Astrocyte of the spinal cord (primary cell): ENCODE measurements around the gene SYT1.

Experiments
- DNase-seq: peaks from one replicate; pipeline ENCODE4 v3.0.0; 2011; ENCODE audit warnings: low read depth, low spot score
- H3K4me3 ChIP-seq: 2 replicates; pipeline ENCODE4 v1.5.1; 2011; ENCODE audit warnings: low read depth, mild to moderate bottlenecking, low read length, moderate library complexity
- CTCF ChIP-seq: IDR thresholded peaks from 2 replicates; pipeline ENCODE4 v1.5.1; 2012; ENCODE audit warnings: low read depth, mild to moderate bottlenecking, low read length, inconsistent platforms
- in situ Hi-C: cut with HindIII; loops from 2 replicates; pipeline ENCODE4 v1.10.0; 2017; ENCODE audit warnings: low sequenced_read_pairs

SYT1 gene

DNA sequence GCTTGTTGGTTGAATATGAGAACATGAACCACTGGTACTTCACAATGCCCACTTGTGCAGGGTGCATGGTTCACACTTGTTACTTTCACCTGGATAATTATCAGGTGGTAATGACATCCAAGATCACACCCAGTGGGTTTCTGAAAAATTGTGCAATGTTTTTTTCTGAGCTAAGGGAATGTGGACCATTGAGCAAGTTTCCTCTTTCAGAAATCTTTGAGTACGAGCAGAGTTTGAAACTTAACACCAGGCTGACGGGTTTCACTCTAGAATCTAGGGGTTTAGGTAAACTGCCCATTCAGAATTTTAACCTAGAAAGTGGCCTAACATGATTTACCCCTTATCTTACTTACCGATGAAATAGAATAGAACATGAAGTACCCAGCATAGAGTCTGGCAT, 436.6 kb downstream of the SYT1 start:
- no peak overlapping the region for H3K4me3 ChIP-seq
- no peak for TF ChIP-seq CTCF
- in situ Hi-C loops: no loop called here
- no peak for DNase-seq

- no peak overlapping the region for H3K4me3 ChIP-seq
- in situ Hi-C loops: no loop called here
- DNase-seq: no peak
- no peak for TF ChIP-seq CTCF
Measured at GRCh38 chr12:79302162-79302814, 437.7 kb downstream of the SYT1 start.

DNA sequence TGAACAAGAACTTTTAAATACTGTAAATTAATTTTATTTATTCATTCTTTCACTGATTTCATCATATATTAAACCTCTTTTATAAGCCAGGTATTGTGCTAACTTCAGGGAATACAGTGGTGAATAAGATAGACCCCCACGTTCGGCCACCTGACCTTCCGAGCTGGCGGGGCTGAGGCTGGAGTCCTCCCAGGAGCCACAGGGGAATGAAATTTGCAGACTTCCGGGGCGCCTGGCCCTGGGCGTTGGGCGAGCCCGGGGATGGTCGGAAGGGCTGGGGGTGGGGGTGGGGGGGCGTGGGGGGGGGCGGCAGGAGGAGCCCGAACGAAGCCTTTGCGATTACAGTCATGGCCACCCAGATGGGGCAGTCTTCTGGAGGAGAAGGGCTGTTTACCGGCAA, 442.8 kb downstream of the SYT1 start:
- no peak for TF ChIP-seq CTCF
- H3K4me3 ChIP-seq: no peak overlapping the region
- DNase-seq: no peak
- in situ Hi-C loops: no loop called here

DNA sequence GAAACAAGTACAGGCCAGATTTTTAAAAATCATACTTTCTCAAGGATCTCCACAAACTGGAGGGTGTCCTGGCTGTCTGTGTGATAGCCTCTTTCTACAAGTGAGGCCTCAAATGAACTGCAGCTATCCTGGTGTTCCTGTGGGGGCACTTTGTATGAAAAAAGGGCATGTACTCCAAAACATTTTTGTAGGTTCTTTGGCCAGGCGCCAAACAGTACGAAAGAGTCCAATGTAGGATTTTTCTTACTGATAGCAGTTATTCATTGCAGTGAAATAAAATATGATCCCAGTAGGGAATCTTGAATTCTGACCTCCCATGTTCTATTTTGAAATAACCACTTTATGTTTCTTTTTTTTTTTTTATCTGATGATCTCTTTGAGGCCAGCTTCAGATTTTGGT, 444.5 kb downstream of the SYT1 start:
- in situ Hi-C loops: no loop called here
- TF ChIP-seq CTCF: no peak
- no peak overlapping the region for H3K4me3 ChIP-seq
- no peak for DNase-seq

- in situ Hi-C loops: no loop called here
Measured at GRCh38 chr12:79317179-79317847, 452.7 kb downstream of the SYT1 start.

GRCh38 chr12:79322905-79323304, 458.3 kb downstream of the SYT1 start:
- no peak for DNase-seq
- TF ChIP-seq CTCF: no peak
- in situ Hi-C loops: no loop called here
- no peak overlapping the region for H3K4me3 ChIP-seq

More at GRCh38 chr12:79317179-79317847, 452.7 kb downstream of the SYT1 start:
- TF ChIP-seq CTCF: no peak
- H3K4me3 ChIP-seq: no peak overlapping the region
- DNase-seq: no peak
